GM23338 (cell line): ENCODE measurements around the gene WWOX.

ENCODE experiments used
- CTCF ChIP-seq, 2 experiments: fragments of 200-600 bp in 1 of 2; sonication (generic) in 1 of 2; conservative IDR thresholded peaks; 2 replicates each; pipeline versions ENCODE4 v1.5.1 to v1.6.1; 2016 to 2017; ENCODE audit warnings: antibody characterized with exemption in 2 of 2, low read depth in 2 of 2, mild to moderate bottlenecking in 2 of 2, moderate library complexity in 1 of 2
- ETS1 ChIP-seq: IDR thresholded peaks from 2 replicates; pipeline ENCODE4 v1.6.1; 2016; ENCODE audit warnings: antibody characterized with exemption
- EZH2 ChIP-seq: fragments of 200-600 bp; sonication (generic); IDR thresholded peaks from one replicate; pipeline ENCODE4 v1.8.0; 2017; ENCODE audit warnings: antibody characterized with exemption, mild to moderate bottlenecking, low read depth; ENCODE audit not compliant: unreplicated experiment
- EZH2phosphoT487 ChIP-seq: fragments of 200-600 bp; sonication (generic); IDR thresholded peaks from one replicate; pipeline ENCODE4 v1.8.1; 2018; ENCODE audit warnings: antibody characterized with exemption; ENCODE audit not compliant: unreplicated experiment
- JUNB ChIP-seq: IDR thresholded peaks from one replicate; pipeline ENCODE4 v1.6.1; 2016; ENCODE audit warnings: antibody characterized with exemption; ENCODE audit not compliant: unreplicated experiment
- POLR2AphosphoS5 ChIP-seq: IDR thresholded peaks from 2 replicates; pipeline ENCODE4 v1.6.1; 2016; ENCODE audit warnings: antibody characterized with exemption, low read depth
- REST ChIP-seq: IDR thresholded peaks from one replicate; pipeline ENCODE4 v1.6.1; 2018; ENCODE audit warnings: antibody characterized with exemption; ENCODE audit not compliant: unreplicated experiment

- no peak for TF ChIP-seq CTCF (conservative IDR thresholded peaks at IDR 0.05; ENCODE audit: low read depth in 2 of 2)
- no peak for TF ChIP-seq REST
- TF ChIP-seq JUNB = no peak
- TF ChIP-seq POLR2AphosphoS5 = no peak
- no peak for TF ChIP-seq EZH2phosphoT487
- TF ChIP-seq EZH2 = no peak
- no peak for TF ChIP-seq ETS1
These were observed 1014.4 kb downstream of the WWOX start for GRCh38 chr16:79113826-79114225.
